Measurements from ENCODE around the gene KCTD1.

DNA sequence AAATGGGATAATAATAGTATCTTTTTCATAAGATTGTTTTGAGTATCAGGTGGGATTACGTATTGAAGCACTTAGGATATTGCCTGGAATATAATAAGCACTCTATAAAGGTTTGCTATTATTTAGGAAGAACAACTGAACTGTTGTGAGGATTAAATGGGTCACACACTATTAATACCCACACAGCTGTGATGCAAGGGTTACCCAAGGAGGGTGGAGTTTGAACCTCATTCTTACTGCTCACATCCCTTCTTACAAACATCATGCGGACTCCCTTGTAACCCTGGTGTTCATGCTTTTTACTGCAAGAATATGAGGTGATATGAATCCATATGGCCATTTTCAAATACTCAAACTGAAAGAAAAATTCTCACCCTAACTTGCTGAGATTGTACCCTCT, 113.5 kb downstream of the KCTD1 start:
- TF ChIP-seq, protein P1, sequence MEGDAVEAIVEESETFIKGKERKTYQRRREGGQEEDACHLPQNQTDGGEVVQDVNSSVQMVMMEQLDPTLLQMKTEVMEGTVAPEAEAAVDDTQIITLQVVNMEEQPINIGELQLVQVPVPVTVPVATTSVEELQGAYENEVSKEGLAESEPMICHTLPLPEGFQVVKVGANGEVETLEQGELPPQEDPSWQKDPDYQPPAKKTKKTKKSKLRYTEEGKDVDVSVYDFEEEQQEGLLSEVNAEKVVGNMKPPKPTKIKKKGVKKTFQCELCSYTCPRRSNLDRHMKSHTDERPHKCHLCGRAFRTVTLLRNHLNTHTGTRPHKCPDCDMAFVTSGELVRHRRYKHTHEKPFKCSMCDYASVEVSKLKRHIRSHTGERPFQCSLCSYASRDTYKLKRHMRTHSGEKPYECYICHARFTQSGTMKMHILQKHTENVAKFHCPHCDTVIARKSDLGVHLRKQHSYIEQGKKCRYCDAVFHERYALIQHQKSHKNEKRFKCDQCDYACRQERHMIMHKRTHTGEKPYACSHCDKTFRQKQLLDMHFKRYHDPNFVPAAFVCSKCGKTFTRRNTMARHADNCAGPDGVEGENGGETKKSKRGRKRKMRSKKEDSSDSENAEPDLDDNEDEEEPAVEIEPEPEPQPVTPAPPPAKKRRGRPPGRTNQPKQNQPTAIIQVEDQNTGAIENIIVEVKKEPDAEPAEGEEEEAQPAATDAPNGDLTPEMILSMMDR (IDR thresholded peaks at IDR 0.05; ENCODE audit: low read depth, low read length), result no peak
- no peak for TF ChIP-seq EZH2phosphoT487 (IDR thresholded peaks at IDR 0.05; ENCODE audit: low read depth)
